Measurements from ENCODE around the gene PXMP4.
"Not testable (repeated sequence)": the region's sequence is repeated elsewhere in the genome, so short reads cannot be mapped to it uniquely, and the experiment has no call there.

The PXMP4 gene

GRCh38 chr20:33710681-33711445 lies 9.2 kb downstream of the PXMP4 start:
- DNase-seq, result no peak
- intact Hi-C loops (cut with DNase I), result no loop called here

- DNase-seq, result peak in 3 of 42 donors; percentile 23 to 57 (median 23)
- intact Hi-C loops (cut with DNase I), result no loop called here
Measured at GRCh38 chr20:33709905-33710541, 10.1 kb downstream of the PXMP4 start.

- intact Hi-C loops (cut with DNase I), result no loop called here
- DNase-seq, result no peak
Measured at GRCh38 chr20:33709398-33709797, 10.7 kb downstream of the PXMP4 start.

GRCh38 chr20:33707668-33708067 lies 12.4 kb downstream of the PXMP4 start:
- no peak for DNase-seq
- intact Hi-C loops (cut with DNase I), result no loop called here

GRCh38 chr20:33704197-33704924 lies 15.7 kb downstream of the PXMP4 start:
- intact Hi-C loops (cut with DNase I), result no loop called here
- DNase-seq, result peak in 9 of 42 donors; percentile 29 to 66 (median 51)

- no peak for DNase-seq
- intact Hi-C loops (cut with DNase I), result no loop called here
Measured at GRCh38 chr20:33703498-33704137, 16.5 kb downstream of the PXMP4 start.

GRCh38 chr20:33702861-33703260 lies 17.2 kb downstream of the PXMP4 start:
- intact Hi-C loops (cut with DNase I), result no loop called here
- DNase-seq, result peak in 1 of 42 donors; percentile 20

GRCh38 chr20:33701629-33702450 lies 18.3 kb downstream of the PXMP4 start:
- intact Hi-C loops (cut with DNase I), result no loop called here
- peak in 3 of 42 donors; percentile 25 to 45 (median 40) for DNase-seq

- DNase-seq; intact Hi-C loops (cut with DNase I): not testable (repeated sequence)
Measured at GRCh38 chr20:33700696-33701441, 19.2 kb downstream of the PXMP4 start.

GRCh38 chr20:33698966-33699365 lies 21.1 kb downstream of the PXMP4 start:
- DNase-seq; intact Hi-C loops (cut with DNase I): not testable (repeated sequence)

GRCh38 chr20:33697129-33697528 lies 23.0 kb downstream of the PXMP4 start:
- DNase-seq, result peak; percentile 51 to 93 (median 78)

GRCh38 chr20:33696448-33696847 lies 23.7 kb downstream of the PXMP4 start:
- intact Hi-C loops (cut with DNase I), result no loop called here
- no peak for DNase-seq

More at GRCh38 chr20:33697129-33697528, 23.0 kb downstream of the PXMP4 start:
- intact Hi-C loops (cut with DNase I), result no loop called here

- intact Hi-C loops (cut with DNase I), result no loop called here
- peak in 1 of 42 donors; percentile 41 for DNase-seq
Measured at GRCh38 chr20:33694639-33695012, 25.5 kb downstream of the PXMP4 start.

- intact Hi-C loops (cut with DNase I), result no loop called here
Measured at GRCh38 chr20:33693741-33694638, 26.1 kb downstream of the PXMP4 start.

GRCh38 chr20:33693289-33693688 lies 26.8 kb downstream of the PXMP4 start:
- peak in 2 of 42 donors; percentile 34 to 37 for DNase-seq
- intact Hi-C loops (cut with DNase I), result no loop called here

More at GRCh38 chr20:33693741-33694638, 26.1 kb downstream of the PXMP4 start:
- DNase-seq, result peak; percentile 69 to 94 (median 84)

GRCh38 chr20:33689973-33690372 lies 30.1 kb downstream of the PXMP4 start:
- intact Hi-C loops (cut with DNase I), result no loop called here
- DNase-seq, result peak in 26 of 42 donors; percentile 16 to 80 (median 54)

GRCh38 chr20:33689493-33689892 lies 30.6 kb downstream of the PXMP4 start:
- DNase-seq, result no peak
- intact Hi-C loops (cut with DNase I), result no loop called here
